OCI-LY1 (cell line): ENCODE results near the gene MTMR1.

ENCODE experiments used
- H2AFZ ChIP-seq: fragments of 200-600 bp; sonication (generic), shearing (Covaris generic); 2 replicates; pipeline ENCODE4 v1.6.0; 2014; ENCODE audit warnings: antibody characterized with exemption, mild to moderate bottlenecking, low read length
- H3F3A ChIP-seq: fragments of 200-600 bp; sonication (generic), shearing (Covaris generic); 2 replicates; pipeline ENCODE4 v1.6.0; 2014; ENCODE audit warnings: mild to moderate bottlenecking, antibody characterized with exemption, low read length, moderate library complexity; ENCODE audit not compliant: insufficient read depth
- H3K27ac ChIP-seq: fragments of 200-600 bp; sonication (generic); 2 replicates; pipeline ENCODE4 v1.5.1; 2014; ENCODE audit warnings: low read length, mixed run types, mild to moderate bottlenecking, low read depth; ENCODE audit not compliant: poor library complexity, severe bottlenecking
- H3K27me3 ChIP-seq: fragments of 200-600 bp; sonication (generic); 2 replicates; pipeline ENCODE4 v1.6.0; 2014; ENCODE audit warnings: antibody characterized with exemption, mild to moderate bottlenecking, low read length, moderate library complexity; ENCODE audit not compliant: insufficient read depth
- H3K36me3 ChIP-seq: fragments of 200-600 bp; sonication (generic); 2 replicates; pipeline ENCODE4 v1.6.1; 2014; ENCODE audit warnings: mild to moderate bottlenecking, antibody characterized with exemption, low read length, moderate library complexity, mixed read lengths; ENCODE audit not compliant: insufficient read depth
- H3K4me1 ChIP-seq: fragments of 200-600 bp; sonication (generic); 2 replicates; pipeline ENCODE4 v1.5.1; 2014; ENCODE audit warnings: mild to moderate bottlenecking, low read length, moderate library complexity; ENCODE audit not compliant: insufficient read depth, severe bottlenecking
- H3K4me2 ChIP-seq: fragments of 200-600 bp; sonication (generic), shearing (Covaris generic); 2 replicates; pipeline ENCODE4 v1.6.1; 2014; ENCODE audit warnings: low read length
- H3K4me3 ChIP-seq: fragments of 200-600 bp; sonication (generic); 2 replicates; pipeline ENCODE4 v1.5.1; 2014; ENCODE audit warnings: low read length, low read depth, mild to moderate bottlenecking, mixed read lengths; ENCODE audit not compliant: poor library complexity, severe bottlenecking
- H3K79me2 ChIP-seq: fragments of 200-600 bp; shearing (Covaris generic); 2 replicates; pipeline ENCODE4 v1.6.1; 2016; ENCODE audit warnings: mixed run types, low read length, mixed read lengths; ENCODE audit not compliant: insufficient read depth
- H3K9ac ChIP-seq: fragments of 200-600 bp; sonication (generic), shearing (Covaris generic); 2 replicates; pipeline ENCODE4 v1.6.1; 2014; ENCODE audit warnings: mild to moderate bottlenecking, low read length, mixed read lengths
- H3K9me2 ChIP-seq: fragments of 200-600 bp; sonication (generic), shearing (Covaris generic); 2 replicates; pipeline ENCODE4 v1.6.1; 2014; ENCODE audit warnings: low read depth, mild to moderate bottlenecking, low read length, mixed read lengths
- H3K9me3 ChIP-seq: fragments of 200-600 bp; shearing (Covaris generic); 2 replicates; pipeline ENCODE4 v1.6.1; 2014; ENCODE audit warnings: low read length, mixed read lengths
- H4K20me1 ChIP-seq: fragments of 200-600 bp; sonication (generic), shearing (Covaris generic); 2 replicates; pipeline ENCODE4 v1.6.0; 2016; ENCODE audit warnings: mild to moderate bottlenecking, low read length; ENCODE audit not compliant: insufficient read depth
- EZH2 ChIP-seq: fragments of 200-600 bp; sonication (generic), shearing (Covaris generic); IDR thresholded peaks from 2 replicates; pipeline ENCODE4 v1.8.0; 2017; ENCODE audit warnings: borderline replicate concordance, mixed run types, mild to moderate bottlenecking, antibody characterized with exemption, low read length, moderate library complexity, mixed read lengths
- TF ChIP-seq, protein P1 (sequence below): fragments of 200-600 bp; sonication (generic), shearing (Covaris generic); IDR thresholded peaks from 2 replicates; pipeline ENCODE4 v1.5.1; 2017; ENCODE audit warnings: mild to moderate bottlenecking, antibody characterized with exemption, low read length, moderate library complexity, mixed read lengths

Gene MTMR1

DNA sequence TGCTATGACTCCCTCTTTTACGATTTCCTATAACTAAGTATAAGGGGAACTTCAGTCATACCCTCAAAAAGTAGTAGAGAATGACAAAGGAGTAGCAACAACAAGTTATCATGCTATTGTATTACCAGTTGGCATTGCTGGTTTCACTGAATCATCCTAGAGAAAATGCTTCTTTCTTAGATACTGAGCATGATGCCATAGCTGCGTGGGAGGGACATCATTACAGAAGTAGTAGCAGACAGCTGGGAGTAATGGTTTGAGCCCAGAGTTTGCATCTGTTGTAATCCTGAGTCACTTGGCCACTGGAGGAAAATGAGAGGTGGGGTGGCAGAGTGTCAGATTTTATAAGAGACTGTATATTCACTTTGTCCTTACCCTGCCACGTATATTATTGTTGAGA is 38.6 kb downstream of the MTMR1 start:
- Histone ChIP-seq H3K27ac (no peak overlapping the region), H3K9ac (no peak overlapping the region), H3K4me1 (no peaks in the 10 kb centered on the region), H3K4me3 (no peak overlapping the region), H3K9me2 (no peaks in the 10 kb centered on the region), H2AFZ (no peak overlapping the region), H3F3A (no peaks in the 10 kb centered on the region), H3K27me3 (no peaks in the 10 kb centered on the region), H3K4me2 (no peak overlapping the region), H3K79me2 (no peaks in the 10 kb centered on the region), H3K9me3 (no peaks in the 10 kb centered on the region), H4K20me1 (no peaks in the 10 kb centered on the region), H3K36me3 (peaks cover 80% of the 10 kb centered on the region)
- TF ChIP-seq, protein P1, sequence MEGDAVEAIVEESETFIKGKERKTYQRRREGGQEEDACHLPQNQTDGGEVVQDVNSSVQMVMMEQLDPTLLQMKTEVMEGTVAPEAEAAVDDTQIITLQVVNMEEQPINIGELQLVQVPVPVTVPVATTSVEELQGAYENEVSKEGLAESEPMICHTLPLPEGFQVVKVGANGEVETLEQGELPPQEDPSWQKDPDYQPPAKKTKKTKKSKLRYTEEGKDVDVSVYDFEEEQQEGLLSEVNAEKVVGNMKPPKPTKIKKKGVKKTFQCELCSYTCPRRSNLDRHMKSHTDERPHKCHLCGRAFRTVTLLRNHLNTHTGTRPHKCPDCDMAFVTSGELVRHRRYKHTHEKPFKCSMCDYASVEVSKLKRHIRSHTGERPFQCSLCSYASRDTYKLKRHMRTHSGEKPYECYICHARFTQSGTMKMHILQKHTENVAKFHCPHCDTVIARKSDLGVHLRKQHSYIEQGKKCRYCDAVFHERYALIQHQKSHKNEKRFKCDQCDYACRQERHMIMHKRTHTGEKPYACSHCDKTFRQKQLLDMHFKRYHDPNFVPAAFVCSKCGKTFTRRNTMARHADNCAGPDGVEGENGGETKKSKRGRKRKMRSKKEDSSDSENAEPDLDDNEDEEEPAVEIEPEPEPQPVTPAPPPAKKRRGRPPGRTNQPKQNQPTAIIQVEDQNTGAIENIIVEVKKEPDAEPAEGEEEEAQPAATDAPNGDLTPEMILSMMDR, result no peak
- TF ChIP-seq EZH2, result no peak

DNA sequence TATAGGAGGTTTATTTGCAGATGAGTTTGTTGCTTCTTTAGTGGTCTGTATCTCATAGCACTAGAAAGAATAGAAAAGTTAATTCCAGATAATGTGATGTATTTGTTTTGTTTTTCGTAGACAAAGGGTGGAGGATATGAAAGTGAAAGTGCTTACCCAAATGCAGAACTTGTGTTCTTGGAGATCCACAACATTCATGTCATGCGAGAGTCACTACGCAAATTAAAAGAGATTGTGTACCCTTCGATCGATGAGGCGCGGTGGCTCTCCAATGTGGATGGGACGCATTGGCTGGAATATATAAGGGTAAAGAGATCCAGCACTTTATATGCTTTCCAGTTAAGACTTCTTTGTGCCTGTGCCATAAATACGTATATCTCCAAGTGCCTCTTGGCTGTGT is 43.3 kb downstream of the MTMR1 start:
- peaks cover 96% of the 10 kb centered on the region for H3K36me3 ChIP-seq
- no peaks in the 10 kb centered on the region for H3K27me3 ChIP-seq
- no peaks in the 10 kb centered on the region for H3K9me3 ChIP-seq
- H3K4me2 ChIP-seq, result no peak overlapping the region
- H3K79me2 ChIP-seq, result no peaks in the 10 kb centered on the region
- TF ChIP-seq, protein P1, result no peak
- no peak for TF ChIP-seq EZH2
- H3K4me1 ChIP-seq, result no peaks in the 10 kb centered on the region
- no peak overlapping the region for H3K27ac ChIP-seq
- no peak overlapping the region for H3K4me3 ChIP-seq
- H4K20me1 ChIP-seq, result no peaks in the 10 kb centered on the region
- H3K9ac ChIP-seq, result no peak overlapping the region
- H3F3A ChIP-seq, result no peaks in the 10 kb centered on the region
- H3K9me2 ChIP-seq, result no peaks in the 10 kb centered on the region
- no peak overlapping the region for H2AFZ ChIP-seq

DNA sequence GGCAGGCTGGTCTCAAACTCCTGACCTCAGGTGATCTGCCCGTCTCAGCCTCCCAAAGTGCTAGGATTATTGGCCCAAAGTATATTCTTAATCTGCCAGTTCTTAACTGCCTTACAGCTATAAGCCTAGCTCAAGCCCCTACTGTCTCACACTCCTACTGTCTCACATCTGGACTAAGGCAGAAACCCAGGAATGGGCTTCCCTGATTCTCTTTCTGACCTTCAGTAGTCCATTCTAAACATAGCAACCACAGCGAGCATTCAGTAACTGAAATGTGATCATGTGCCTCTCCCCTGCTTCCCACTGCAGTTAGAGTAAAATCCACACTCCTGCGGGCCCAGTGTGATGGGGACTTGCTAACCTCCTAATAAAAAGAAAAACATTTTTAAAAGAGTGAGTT is 58.9 kb downstream of the MTMR1 start:
- TF ChIP-seq, protein P1, result no peak
- TF ChIP-seq EZH2, result no peak
- Histone ChIP-seq H3K4me3 (no peak overlapping the region), H3F3A (no peaks in the 10 kb centered on the region), H3K4me2 (no peak overlapping the region), H3K9ac (no peak overlapping the region), H3K9me3 (no peaks in the 10 kb centered on the region), H3K27me3 (no peaks in the 10 kb centered on the region), H3K27ac (no peak overlapping the region), H2AFZ (no peak overlapping the region), H3K9me2 (no peaks in the 10 kb centered on the region), H3K36me3 (peaks cover 34% of the 10 kb centered on the region), H3K4me1 (no peaks in the 10 kb centered on the region), H4K20me1 (no peaks in the 10 kb centered on the region), H3K79me2 (no peaks in the 10 kb centered on the region)
